Fibroblast of peridontal ligament (primary cell): ENCODE data around the gene THOC3.
A peak's percentile ranks its signal among the peaks of the same experiment; 100 is the strongest.
"Not testable (repeated sequence)": the region's sequence is repeated elsewhere in the genome, so short reads cannot be mapped to it uniquely, and the experiment has no call there.

ENCODE experiments used
- DNase-seq: peaks from one replicate; pipeline ENCODE4 v3.0.0-alpha.2; 2010; ENCODE audit errors: extremely low read depth

THOC3 gene

GRCh38 chr5:175940632-175941031 is 27.5 kb downstream of the THOC3 start:
- DNase-seq, result not testable (repeated sequence)

GRCh38 chr5:175938489-175938888 is 29.6 kb downstream of the THOC3 start:
- not testable (repeated sequence) for DNase-seq

- not testable (repeated sequence) for DNase-seq
Measured at GRCh38 chr5:175928752-175929151, 39.4 kb downstream of the THOC3 start.

GRCh38 chr5:175925106-175925505 is 43.0 kb downstream of the THOC3 start:
- not testable (repeated sequence) for DNase-seq

- DNase-seq, result peak; percentile 97
Measured at GRCh38 chr5:175922192-175922885, 45.8 kb downstream of the THOC3 start.

GRCh38 chr5:175921061-175921730 is 46.9 kb downstream of the THOC3 start:
- DNase-seq, result no peak

- DNase-seq, result peak; percentile 29
Measured at GRCh38 chr5:175920231-175920811, 47.8 kb downstream of the THOC3 start.

GRCh38 chr5:175915066-175916037 is 52.8 kb downstream of the THOC3 start:
- DNase-seq, result not testable (repeated sequence)

- not testable (repeated sequence) for DNase-seq
Measured at GRCh38 chr5:175913835-175914672, 54.1 kb downstream of the THOC3 start.

- DNase-seq, result not testable (repeated sequence)
Measured at GRCh38 chr5:175910072-175910471, 58.0 kb downstream of the THOC3 start.
